ENCODE results near the gene ZNF430.

GRCh38 chr19:21045028-21045427 lies 24.6 kb downstream of the ZNF430 start:
- TF ChIP-seq GATA3 (IDR thresholded peaks at IDR 0.05; ENCODE audit: low read depth, low read length) = no peak
- TF ChIP-seq GATA2 (IDR thresholded peaks at IDR 0.05; ENCODE audit: low read depth, low read length) = no peak
